HK-2 (cell line): Measurements from ENCODE around the gene AJM1.
"Not testable (repeated sequence)": the region's sequence is repeated elsewhere in the genome, so short reads cannot be mapped to it uniquely, and the experiment has no call there.

Experiments
- DNase-seq: peaks from one replicate; pipeline ENCODE4 v3.0.0-alpha.2; 2018; ENCODE audit not compliant: unreplicated experiment

Gene AJM1

GRCh38 chr9:136831002-136831719, 11.1 kb upstream of the AJM1 start:
- DNase-seq = no peak

GRCh38 chr9:136831720-136832104, 10.6 kb upstream of the AJM1 start:
- DNase-seq = no peak

GRCh38 chr9:136832581-136832980, 9.7 kb upstream of the AJM1 start:
- no peak for DNase-seq

GRCh38 chr9:136833381-136834048, 8.8 kb upstream of the AJM1 start:
- peak; percentile 33 for DNase-seq

GRCh38 chr9:136835162-136835931, 6.9 kb upstream of the AJM1 start:
- peak; percentile 35 for DNase-seq

- DNase-seq = peak; percentile 46
These were observed 6.1 kb upstream of the AJM1 start for GRCh38 chr9:136835932-136836904.

- DNase-seq = peak; percentile 13
These were observed 5.0 kb upstream of the AJM1 start for GRCh38 chr9:136837146-136837855.

GRCh38 chr9:136837856-136838277, 4.4 kb upstream of the AJM1 start:
- peak; percentile 16 for DNase-seq

GRCh38 chr9:136838314-136839228, 3.7 kb upstream of the AJM1 start:
- peak; percentile 50 for DNase-seq

- peak; percentile 28 for DNase-seq
These were observed 2.8 kb upstream of the AJM1 start for GRCh38 chr9:136839229-136840139.

GRCh38 chr9:136840140-136840876, 2.0 kb upstream of the AJM1 start:
- DNase-seq = peak; percentile 42

GRCh38 chr9:136840877-136841645, 1.2 kb upstream of the AJM1 start:
- DNase-seq = peak; percentile 87

GRCh38 chr9:136841646-136842379, 465 bp upstream of the AJM1 start:
- DNase-seq = not testable (repeated sequence)

GRCh38 chr9:136843159-136843800, 1.0 kb downstream of the AJM1 start:
- DNase-seq = not testable (repeated sequence)

- DNase-seq = peak; percentile 30
These were observed 1.8 kb downstream of the AJM1 start for GRCh38 chr9:136843801-136844740.
